B cell (primary cell): ENCODE measurements around the gene EHD4. TPM values are rescaled to one million over a fixed set of nuclear protein-coding genes. Genes with fewer than 3 reads are reported as not detected.
A peak's percentile ranks its signal among the peaks of the same experiment; 100 is the strongest.

Experiments used
- ATAC-seq: fragments of 200-7000 bp; cut with Tn5 transposase; one replicate; pipeline ENCODE4 v1.10.0; 2021; ENCODE audit warnings: low read depth, mild to moderate bottlenecking, moderate number of reproducible peaks, moderate library complexity
- CTCF ChIA-PET: fragments of 350-600 bp; sonication (Branson Sonifier 250); formaldehyde crosslinking; loops from one replicate; lab custom pipeline; 2021; ENCODE audit warnings: antibody characterized with exemption, inconsistent platforms; lab: Charles Lee
- POLR2A ChIA-PET: fragments of 350-600 bp; sonication (Branson Sonifier 250); formaldehyde crosslinking; loops from one replicate; lab custom pipeline; 2021; ENCODE audit warnings: antibody characterized with exemption; lab: Charles Lee
- DNase-seq: peaks from one replicate; pipeline ENCODE4 v3.0.0; 2013
- H2AFZ ChIP-seq: 2 replicates; pipeline ENCODE4 v1.6.1; 2012; ENCODE audit warnings: mild to moderate bottlenecking, low read depth, low read length; ENCODE audit not compliant: insufficient read depth, poor library complexity, severe bottlenecking
- H3K27ac ChIP-seq, 2 donors: 1 replicate in 1 of 2; 2 replicates in 1 of 2; pipeline ENCODE4 v1.5.1; 2012 to 2013; ENCODE audit warnings: low read length in 2 of 2, mild to moderate bottlenecking in 2 of 2, moderate library complexity in 1 of 2
- H3K27me3 ChIP-seq, 4 experiments: fragments of 200-600 bp in 1 of 4; sonication (generic) in 1 of 4; replicated peaks in 1 of 4; 1 replicate in 2 of 4; 2 replicates in 2 of 4; pipeline versions ENCODE4 v1.6.1 to v1.7.0; 2013 to 2016; ENCODE audit warnings: low read length in 3 of 4, mild to moderate bottlenecking in 2 of 4, mixed read lengths in 1 of 4, moderate library complexity in 1 of 4; ENCODE audit not compliant: insufficient read depth in 4 of 4, control insufficient read depth in 3 of 4; ENCODE audit errors: control extremely low read depth in 1 of 4
- H3K36me3 ChIP-seq, 2 experiments: replicated peaks in 1 of 2; 1 replicate in 1 of 2; 2 replicates in 1 of 2; pipeline versions ENCODE4 v1.6.1 to v1.7.1; 2013; ENCODE audit warnings: low read length in 1 of 2; ENCODE audit not compliant: insufficient read depth in 2 of 2, control insufficient read depth in 1 of 2; ENCODE audit errors: control extremely low read depth in 1 of 2, extremely low read depth in 1 of 2
- H3K4me1 ChIP-seq, 2 donors: fragments of 200-600 bp in 1 of 2; sonication (generic) in 1 of 2; 1 replicate in 1 of 2; 2 replicates in 1 of 2; pipeline versions ENCODE4 v1.5.1 to v1.6.1; 2013 to 2017; ENCODE audit warnings: low read length in 2 of 2; ENCODE audit not compliant: control insufficient read depth in 2 of 2, insufficient read depth in 2 of 2
- H3K4me2 ChIP-seq: replicated peaks from 2 replicates; pipeline ENCODE3; 2012; ENCODE audit warnings: mild to moderate bottlenecking, low read depth, low read length; ENCODE audit not compliant: poor library complexity, severe bottlenecking
- H3K4me3 ChIP-seq, 5 experiments: fragments of 200-600 bp in 1 of 5; sonication (generic) in 1 of 5; 1 replicate in 3 of 5; 2 replicates in 2 of 5; pipeline versions ENCODE4 v1.5.1 to v1.7.0; 2011 to 2016; ENCODE audit warnings: low read length in 4 of 5, mild to moderate bottlenecking in 4 of 5, low read depth in 2 of 5, control low read depth in 1 of 5, moderate library complexity in 1 of 5; ENCODE audit not compliant: insufficient read depth in 1 of 5; ENCODE audit errors: control extremely low read depth in 1 of 5, extremely low read depth in 1 of 5
- H3K79me2 ChIP-seq: fragments of 200-600 bp; sonication (generic); one replicate; pipeline ENCODE4 v1.6.0; 2016; ENCODE audit warnings: low read length; ENCODE audit not compliant: control insufficient read depth, insufficient read depth
- H3K9ac ChIP-seq: fragments of 200-600 bp; sonication (generic); 2 replicates; pipeline ENCODE4 v1.6.1; 2017; ENCODE audit warnings: mild to moderate bottlenecking, low read length, moderate library complexity
- H3K9me3 ChIP-seq, 3 donors: one replicate each; pipeline versions ENCODE4 v1.6.1 to v1.7.1; 2013; ENCODE audit warnings: low read length in 2 of 3; ENCODE audit not compliant: control insufficient read depth in 2 of 3, insufficient read depth in 1 of 3; ENCODE audit errors: control extremely low read depth in 1 of 3
- H4K20me1 ChIP-seq: 2 replicates; pipeline ENCODE4 v1.6.0; 2012; ENCODE audit warnings: mild to moderate bottlenecking, low read length; ENCODE audit not compliant: insufficient read depth, control insufficient read depth, poor library complexity, severe bottlenecking
- H3K27ac Mint-ChIP-seq: one replicate; pipeline ENCODE4 v1.8.0; 2021; ENCODE audit warnings: mixed read lengths
- H3K27me3 Mint-ChIP-seq: one replicate; pipeline ENCODE4 v1.8.0; 2021; ENCODE audit warnings: mixed read lengths
- H3K4me1 Mint-ChIP-seq: one replicate; pipeline ENCODE4 v1.8.0; 2021; ENCODE audit warnings: mixed read lengths
- H3K4me3 Mint-ChIP-seq: one replicate; pipeline ENCODE4 v1.8.0; 2021; ENCODE audit warnings: mixed read lengths
- H3K9me3 Mint-ChIP-seq: one replicate; pipeline ENCODE4 v1.8.0; 2022; ENCODE audit warnings: mixed read lengths; ENCODE audit not compliant: insufficient read depth
- CTCF ChIP-seq: fragments of 200-600 bp; IDR thresholded peaks from one replicate; pipeline ENCODE4 v1.8.0; 2022; ENCODE audit warnings: antibody characterized with exemption, mild to moderate bottlenecking
- EZH2 ChIP-seq: IDR thresholded peaks from 2 replicates; pipeline ENCODE4 v1.6.1; 2012; ENCODE audit warnings: borderline replicate concordance, low read depth, mild to moderate bottlenecking, moderate library complexity, low read length; ENCODE audit not compliant: insufficient read depth, poor library complexity, severe bottlenecking
- WGBS: methylation state at CpG from one replicate; pipeline ENCODE4 v1.1.5; 2013; ENCODE audit warnings: missing lambda C conversion rate; ENCODE audit not compliant: insufficient coverage; 5-methylcytosine and 5-hydroxymethylcytosine counted together
- intact Hi-C: fragments of 100-400 bp; cut with micrococcal nuclease; formaldehyde crosslinking; loops from one replicate; pipeline ENCODE4 v1.10.0; 2022
- polyA plus RNA-seq: library from polyadenylated mRNA; depleted of rRNA; stranded (reverse); fragments of >200 nt; gene quantifications from 2 replicates; pipeline ENCODE4 v1.2.3, GENCODE V29; 2012
- total RNA-seq, 2 donors: library from RNA; stranded (reverse); fragments of 120-200 nt in 1 of 2; gene quantifications; 1 replicate in 1 of 2; 2 replicates in 1 of 2; pipeline versions ENCODE4 v1.2.3 to v1.2.4, GENCODE V29; 2013 to 2022

Gene EHD4
- total and polyA plus RNA-seq, 2 donors (not counting 1 experiment from before 2014, with no cell fraction given) = 3.1 to 12.7 TPM

- no peak for TF ChIP-seq CTCF
- no peak for TF ChIP-seq EZH2
- DNase-seq (peak; percentile 41), ATAC-seq (peak; percentile 70)
- ChIA-PET POLR2A (no interaction called here), CTCF (interaction anchor here (1.2 to 4.2 kb wide), 7 partner anchors 8 to 164 kb away, joined by 3 to 19 read pairs (median 6); partner anchors contain the start of gene MAPKBP1)
- WGBS = 74% methylated on average over 12 of the region's 19 CpGs
- H3K4me3 Mint-ChIP-seq = no peak overlapping the region
- H3K27ac ChIP-seq = peak overlapping the region; percentile 20 to 78
- peak overlapping the region; percentile 82 for H3K27ac Mint-ChIP-seq
- H3K4me1 ChIP-seq = peaks cover 17 to 35% of the 10 kb centered on the region in 2 donors
- peak overlapping the region; percentile 16 for H3K4me2 ChIP-seq
- H4K20me1 ChIP-seq = no peaks in the 10 kb centered on the region
- H3K9me3 Mint-ChIP-seq = no peaks in the 10 kb centered on the region
- no peaks in the 10 kb centered on the region for H3K27me3 ChIP-seq
- no peaks in the 10 kb centered on the region for H3K27me3 Mint-ChIP-seq
- H3K4me1 Mint-ChIP-seq = peaks cover 34% of the 10 kb centered on the region
- peaks cover 23% of the 10 kb centered on the region for H3K79me2 ChIP-seq
- H3K9me3 ChIP-seq = no peaks in the 10 kb centered on the region
- no peak overlapping the region for H2AFZ ChIP-seq
- H3K9ac ChIP-seq = no peak overlapping the region
- no peak overlapping the region for H3K4me3 ChIP-seq
- H3K36me3 ChIP-seq = peaks cover 1 to 7% of the 10 kb centered on the region in 2 experiments
- intact Hi-C loops = loop anchor here (2.0 kb wide), 1 partner anchor 14 kb away; no protein-coding TSS in a partner anchor
Observed at GRCh38 chr15:41936649-41937567, 35.4 kb downstream of the EHD4 start.
